Fibroblast of skin of left biceps (primary cell): ENCODE results near the gene TECPR2.
"Not testable (repeated sequence)": the region's sequence is repeated elsewhere in the genome, so short reads cannot be mapped to it uniquely, and the experiment has no call there.

Source experiments
- DNase-seq, 2 experiments: peaks; one replicate each; pipeline ENCODE4 v3.0.0-alpha.2; 2013; ENCODE audit warnings: low read depth in 2 of 2

The TECPR2 gene

GRCh38 chr14:102333795-102334705 is 28.7 kb upstream of the TECPR2 start:
- no peak for DNase-seq

- DNase-seq = no peak
Measured at GRCh38 chr14:102335163-102335562, 27.6 kb upstream of the TECPR2 start.

- DNase-seq = no peak
Measured at GRCh38 chr14:102338724-102339123, 24.0 kb upstream of the TECPR2 start.

GRCh38 chr14:102341566-102341965 is 21.2 kb upstream of the TECPR2 start:
- DNase-seq = no peak

- no peak for DNase-seq
Measured at GRCh38 chr14:102342238-102342637, 20.5 kb upstream of the TECPR2 start.

- DNase-seq = no peak
Measured at GRCh38 chr14:102344084-102344483, 18.7 kb upstream of the TECPR2 start.

GRCh38 chr14:102344485-102344884 is 18.3 kb upstream of the TECPR2 start:
- no peak for DNase-seq

GRCh38 chr14:102345232-102345631 is 17.5 kb upstream of the TECPR2 start:
- DNase-seq = no peak

GRCh38 chr14:102346645-102347044 is 16.1 kb upstream of the TECPR2 start:
- no peak for DNase-seq

GRCh38 chr14:102348376-102348775 is 14.4 kb upstream of the TECPR2 start:
- no peak for DNase-seq

- DNase-seq = no peak
Measured at GRCh38 chr14:102351023-102351422, 11.7 kb upstream of the TECPR2 start.

GRCh38 chr14:102351593-102351992 is 11.1 kb upstream of the TECPR2 start:
- not testable (repeated sequence) for DNase-seq

GRCh38 chr14:102352213-102352612 is 10.5 kb upstream of the TECPR2 start:
- DNase-seq = no peak

- DNase-seq = no peak
Measured at GRCh38 chr14:102353126-102353619, 9.6 kb upstream of the TECPR2 start.

GRCh38 chr14:102356280-102356679 is 6.5 kb upstream of the TECPR2 start:
- DNase-seq = no peak

GRCh38 chr14:102359341-102359740 is 3.4 kb upstream of the TECPR2 start:
- no peak for DNase-seq

- no peak for DNase-seq
Measured at GRCh38 chr14:102360388-102360787, 2.4 kb upstream of the TECPR2 start.

GRCh38 chr14:102362084-102362483 is 657 bp upstream of the TECPR2 start:
- DNase-seq = no peak

- DNase-seq = no peak
Measured at GRCh38 chr14:102363182-102363943, 622 bp downstream of the TECPR2 start.

- DNase-seq = no peak
Measured at GRCh38 chr14:102370305-102370809, 7.6 kb downstream of the TECPR2 start.

- no peak for DNase-seq
Measured at GRCh38 chr14:102371361-102371760, 8.6 kb downstream of the TECPR2 start.

- no peak for DNase-seq
Measured at GRCh38 chr14:102373110-102373509, 10.4 kb downstream of the TECPR2 start.
